NCI-H460 (cell line): ENCODE results near the gene NTSR1. TPM values are rescaled to one million over a fixed set of nuclear protein-coding genes. Genes with fewer than 3 reads are reported as not detected.

ENCODE experiments used
- DNase-seq: peaks from one replicate; pipeline ENCODE4 v3.0.0-alpha.2; 2016; ENCODE audit warnings: low read depth; ENCODE audit errors: extremely low read depth
- total RNA-seq: library from RNA; depleted of rRNA; stranded (reverse); fragments of >200 nt; shearing (Covaris generic); gene quantifications from 2 replicates; pipeline ENCODE4 v1.2.3, GENCODE V29; 2014

Gene NTSR1
- total RNA-seq, 1 experiment from 2014 or later = 19.3 TPM

DNA sequence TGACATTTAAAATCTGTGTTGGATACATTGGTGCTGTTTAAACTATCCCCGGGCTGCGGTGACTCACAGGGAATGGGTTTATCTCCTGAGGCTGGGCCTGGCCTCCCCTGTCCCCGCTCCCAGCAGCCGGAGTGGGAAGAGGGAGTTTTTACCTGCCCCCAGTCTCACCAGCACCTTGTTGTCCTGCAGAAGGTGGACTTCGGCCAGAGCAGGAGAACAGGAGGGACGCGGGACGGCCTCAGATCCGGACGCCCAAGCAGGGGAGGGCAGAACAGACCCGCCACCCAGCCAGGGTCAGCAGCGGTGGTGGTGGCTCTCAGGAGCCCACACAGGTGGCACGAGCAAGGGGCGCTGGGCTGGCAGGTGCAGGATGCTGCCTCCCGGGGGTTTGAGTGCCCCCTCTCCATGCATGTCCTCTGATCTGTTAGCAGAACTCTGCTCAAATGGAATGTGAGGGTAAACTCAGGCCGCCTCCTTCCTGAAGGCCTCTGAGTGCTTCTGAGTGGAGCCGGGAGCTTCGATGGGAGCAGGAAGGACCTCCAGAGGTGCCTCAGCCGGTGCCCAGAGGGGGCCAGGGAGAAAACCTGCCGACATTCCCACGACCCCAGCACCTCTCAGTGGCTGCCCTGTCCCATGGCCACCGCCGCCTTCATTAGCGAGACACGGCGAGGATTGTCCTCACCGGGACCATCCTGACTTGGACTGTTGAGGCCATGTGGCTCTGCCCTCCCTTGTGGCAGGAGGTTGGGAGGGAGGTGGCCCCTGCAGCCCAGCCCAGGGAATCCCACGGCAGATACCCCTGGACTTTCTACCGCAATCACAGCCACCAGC, 44.2 kb downstream of the NTSR1 start:
- no peak for DNase-seq

DNA sequence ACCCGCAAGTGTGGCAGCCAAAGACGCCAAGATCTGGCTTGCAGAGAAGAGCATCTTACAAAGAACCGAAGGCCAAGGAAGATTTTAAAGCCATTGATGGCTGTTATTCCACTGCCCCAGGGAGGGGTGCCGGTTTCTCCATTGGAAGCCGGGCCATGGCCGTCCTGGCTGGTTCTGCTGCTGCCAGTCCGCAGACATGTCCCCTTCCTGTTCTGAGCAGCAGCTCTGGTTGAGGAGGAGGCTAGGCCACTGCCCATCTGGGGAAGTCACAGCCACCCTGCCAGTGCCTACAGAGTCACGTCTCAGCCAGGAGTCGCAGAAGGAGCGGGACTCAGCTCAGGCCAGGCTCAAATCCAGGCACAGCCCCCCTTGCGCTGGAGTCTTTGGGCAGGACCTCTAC, 45.0 kb downstream of the NTSR1 start:
- no peak for DNase-seq

DNA sequence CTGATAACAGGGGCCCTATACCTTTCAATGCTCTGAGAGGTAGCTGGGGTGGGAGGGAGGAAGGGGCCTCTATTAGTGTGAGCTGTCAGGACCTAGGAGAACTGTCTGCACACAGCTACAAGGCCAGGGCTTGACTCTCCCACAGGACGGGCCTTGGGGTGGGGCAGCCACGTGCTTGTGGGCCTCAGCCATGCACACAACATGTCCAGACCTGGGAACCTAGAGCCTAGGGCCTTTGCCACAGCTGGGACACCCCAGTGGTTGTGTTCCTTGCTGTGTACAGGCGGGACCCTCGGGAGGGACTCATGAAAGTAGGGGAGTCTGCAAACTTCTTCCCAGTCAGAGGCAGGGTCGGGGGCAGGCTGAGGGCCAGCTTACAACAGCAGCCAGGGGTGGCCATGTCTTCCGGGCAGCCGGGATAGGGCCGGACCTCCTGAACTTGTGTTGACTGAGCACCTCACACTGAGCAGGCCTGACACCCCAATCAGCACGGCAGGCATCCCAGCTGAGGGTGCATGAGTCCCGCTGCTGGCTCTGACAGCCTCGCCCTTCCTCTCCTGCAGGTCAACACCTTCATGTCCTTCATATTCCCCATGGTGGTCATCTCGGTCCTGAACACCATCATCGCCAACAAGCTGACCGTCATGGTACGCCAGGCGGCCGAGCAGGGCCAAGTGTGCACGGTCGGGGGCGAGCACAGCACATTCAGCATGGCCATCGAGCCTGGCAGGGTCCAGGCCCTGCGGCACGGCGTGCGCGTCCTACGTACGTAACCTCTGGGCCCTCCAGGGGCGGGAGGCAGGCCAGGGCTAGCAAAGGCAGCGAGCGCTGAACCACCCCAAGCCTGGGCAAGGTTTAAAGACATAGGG, 45.7 kb downstream of the NTSR1 start:
- no peak for DNase-seq

DNA sequence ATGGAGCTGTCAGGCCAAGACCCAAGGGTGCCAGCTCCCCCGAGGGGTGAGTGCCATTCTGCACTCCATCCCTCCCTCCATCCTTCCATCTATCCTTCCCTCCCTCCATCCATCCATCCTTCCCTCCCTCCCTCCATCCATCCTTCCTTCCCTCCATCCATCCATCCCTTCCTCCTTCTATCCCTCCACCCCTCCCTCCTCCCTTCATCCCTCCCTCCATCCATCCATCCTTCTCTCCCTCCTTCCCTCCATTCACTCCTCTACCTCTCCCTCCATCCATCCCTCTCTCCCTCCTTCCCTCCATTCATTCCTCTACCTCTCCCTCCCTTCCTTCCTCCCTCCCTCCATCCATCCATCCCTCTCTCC, 46.3 kb downstream of the NTSR1 start:
- no peak for DNase-seq

GRCh38 chr20:62755817-62756724, 47.4 kb downstream of the NTSR1 start:
- no peak for DNase-seq

GRCh38 chr20:62758226-62758912, 49.7 kb downstream of the NTSR1 start:
- no peak for DNase-seq

DNA sequence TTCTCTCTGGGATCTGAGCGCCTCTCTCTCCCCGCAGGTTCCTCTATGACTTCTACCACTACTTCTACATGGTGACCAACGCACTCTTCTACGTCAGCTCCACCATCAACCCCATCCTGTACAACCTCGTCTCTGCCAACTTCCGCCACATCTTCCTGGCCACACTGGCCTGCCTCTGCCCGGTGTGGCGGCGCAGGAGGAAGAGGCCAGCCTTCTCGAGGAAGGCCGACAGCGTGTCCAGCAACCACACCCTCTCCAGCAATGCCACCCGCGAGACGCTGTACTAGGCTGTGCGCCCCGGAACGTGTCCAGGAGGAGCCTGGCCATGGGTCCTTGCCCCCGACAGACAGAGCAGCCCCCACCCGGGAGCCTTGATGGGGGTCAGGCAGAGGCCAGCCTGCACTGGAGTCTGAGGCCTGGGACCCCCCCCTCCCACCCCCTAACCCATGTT, 51.4 kb downstream of the NTSR1 start:
- no peak for DNase-seq

DNA sequence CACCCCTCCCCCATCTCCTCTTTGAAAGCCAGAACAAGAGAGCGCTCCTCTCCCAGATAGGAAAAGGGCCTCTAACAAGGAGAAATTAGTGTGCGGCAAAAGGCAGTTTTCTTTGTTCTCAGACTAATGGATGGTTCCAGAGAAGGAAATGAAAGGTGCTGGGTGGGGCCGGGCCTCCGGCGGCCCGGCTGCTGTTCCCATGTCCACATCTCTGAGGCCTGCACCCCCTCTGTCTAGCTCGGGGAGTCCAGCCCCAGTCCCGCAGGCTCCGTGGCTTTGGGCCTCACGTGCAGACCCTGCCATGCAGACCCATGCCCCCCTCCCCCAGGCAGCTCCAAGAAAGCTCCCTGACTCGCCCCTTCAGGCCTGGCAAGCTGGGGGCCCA, 51.8 kb downstream of the NTSR1 start:
- DNase-seq = no peak

- no peak for DNase-seq
Observed at GRCh38 chr20:62760856-62761758, 52.5 kb downstream of the NTSR1 start.

DNA sequence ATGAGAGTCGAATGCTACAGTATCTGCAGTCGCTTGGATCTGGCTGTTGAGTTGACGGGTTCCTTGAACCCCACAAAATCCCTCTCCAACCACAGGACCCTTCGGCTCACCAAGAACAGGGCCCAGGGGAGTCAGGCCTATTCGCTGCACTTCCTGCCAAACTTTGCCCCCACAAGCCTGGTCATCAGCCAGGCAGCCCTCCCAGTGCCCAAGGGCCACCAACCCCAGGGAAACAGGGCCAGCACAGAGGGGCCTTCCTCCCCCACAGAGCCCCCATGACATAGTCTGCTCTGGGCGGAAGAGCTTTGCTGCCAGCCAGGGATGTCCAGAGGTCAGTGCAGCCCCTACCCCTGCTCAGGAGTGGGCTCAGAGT, 53.1 kb downstream of the NTSR1 start:
- no peak for DNase-seq

GRCh38 chr20:62762376-62762775, 53.7 kb downstream of the NTSR1 start:
- no peak for DNase-seq

DNA sequence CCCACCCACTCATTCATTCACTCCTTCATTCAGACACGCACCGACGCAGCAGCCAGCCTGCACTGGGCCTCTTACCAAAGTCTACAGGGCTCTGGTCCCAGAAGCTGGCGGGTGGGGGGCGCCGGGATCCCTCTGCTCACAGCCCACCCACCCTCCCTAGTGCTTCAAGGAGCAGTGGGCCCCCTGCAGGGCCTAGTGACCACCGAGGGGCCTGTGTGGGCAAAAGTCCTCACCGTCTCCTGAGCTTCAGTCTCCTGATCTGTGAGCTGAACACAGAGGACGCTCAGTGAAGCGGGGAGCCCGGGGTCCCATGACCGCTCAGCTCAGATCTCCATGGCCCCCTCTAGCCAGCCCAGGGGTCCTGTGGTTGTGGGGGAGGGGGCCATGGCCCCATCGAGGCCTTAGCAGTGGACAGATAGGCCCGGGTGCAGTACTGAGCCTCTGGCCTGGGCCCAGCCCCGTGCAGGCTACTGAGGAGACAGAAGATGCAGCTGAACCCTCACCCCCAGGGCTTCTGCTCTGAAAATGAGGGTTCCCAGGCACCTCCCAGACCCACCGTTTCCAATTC, 54.2 kb downstream of the NTSR1 start:
- DNase-seq = no peak

GRCh38 chr20:62763404-62763803, 54.8 kb downstream of the NTSR1 start:
- DNase-seq = no peak

- DNase-seq = no peak
Observed at GRCh38 chr20:62764156-62764935, 55.7 kb downstream of the NTSR1 start.

- DNase-seq = no peak
Observed at GRCh38 chr20:62765021-62765420, 56.4 kb downstream of the NTSR1 start.

- no peak for DNase-seq
Observed at GRCh38 chr20:62765432-62766070, 56.9 kb downstream of the NTSR1 start.

DNA sequence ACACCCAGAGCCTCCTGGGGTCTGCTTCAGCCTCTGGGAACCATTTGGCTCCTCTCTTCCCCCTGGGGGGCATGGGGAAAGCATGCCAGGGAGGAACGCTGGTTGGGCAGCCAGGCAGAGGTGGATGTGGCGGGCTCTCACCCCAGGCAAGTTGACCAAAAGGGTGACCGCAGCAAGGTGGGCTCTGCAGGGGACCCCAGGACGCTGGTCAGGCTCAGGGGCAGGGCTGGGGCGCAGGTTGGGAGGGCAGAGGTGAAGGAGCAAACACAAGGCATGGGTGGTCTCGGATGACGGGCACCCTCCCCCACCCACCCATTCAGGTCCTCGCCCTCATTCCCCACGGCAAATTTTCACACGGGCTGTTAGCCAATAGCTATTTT, 57.4 kb downstream of the NTSR1 start:
- DNase-seq = no peak

DNA sequence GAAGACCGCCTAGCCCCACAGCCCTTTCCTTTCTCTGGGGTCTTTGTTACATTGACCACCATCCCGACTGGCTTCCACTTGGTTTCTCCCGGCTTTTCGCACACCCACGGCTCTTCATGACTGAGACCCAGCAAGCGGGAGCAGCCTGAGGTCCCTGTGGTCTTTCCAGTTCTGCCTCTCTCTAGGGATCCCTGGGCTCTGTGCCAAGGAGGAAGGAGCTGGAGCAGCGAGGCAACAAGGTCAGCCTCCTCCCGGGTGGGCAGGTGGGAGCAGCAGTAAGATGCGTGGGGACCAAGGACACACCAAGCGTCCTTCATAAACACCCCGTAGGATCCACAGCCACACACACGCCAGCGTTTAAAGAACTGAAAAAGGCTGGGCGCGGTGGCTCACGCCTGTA, 58.1 kb downstream of the NTSR1 start:
- no peak for DNase-seq
